ENCODE results near the gene NEK4.

NEK4 gene

GRCh38 chr3:52688266-52688665, 82.5 kb downstream of the NEK4 start:
- DNase-seq (ENCODE audit: low read depth in 1 of 2, low spot score in 1 of 2): no peak
- H3K4me3 ChIP-seq (replicated peaks; ENCODE audit: insufficient read depth, low read length): no peak overlapping the region
- no peak overlapping the region for H3K27ac ChIP-seq (replicated peaks)
- no peak for TF ChIP-seq SPI1 (IDR thresholded peaks at IDR 0.05; ENCODE audit: borderline replicate concordance, low read depth)
- no peak for TF ChIP-seq POLR2AphosphoS5 (IDR thresholded peaks at IDR 0.05; ENCODE audit: low read depth)
- no peak for TF ChIP-seq CTCF (IDR thresholded peaks at IDR 0.05; ENCODE audit: insufficient read depth, low read length)
- no peak for TF ChIP-seq GABPA (IDR thresholded peaks at IDR 0.05; ENCODE audit: low read depth)
- no peaks in the 10 kb centered on the region for H3K27me3 ChIP-seq (ENCODE audit: insufficient read depth, poor library complexity, severe bottlenecking)

GRCh38 chr3:52685709-52686691, 84.7 kb downstream of the NEK4 start, which contains the start of the genes GNL3 and PBRM1:
TSS of gene GNL3 (plus strand) at chr3:52686032. CDS start at chr3:52686093, 61 bp downstream.
TSS of gene PBRM1 (minus strand) at chr3:52685913.
- TF ChIP-seq SPI1 (IDR thresholded peaks at IDR 0.05; ENCODE audit: borderline replicate concordance, low read depth): no peak
- TF ChIP-seq CTCF (IDR thresholded peaks at IDR 0.05; ENCODE audit: insufficient read depth, low read length): no peak
- peak; percentile 93 for TF ChIP-seq POLR2AphosphoS5 (IDR thresholded peaks at IDR 0.05; ENCODE audit: low read depth)
- TF ChIP-seq REST (IDR thresholded peaks at IDR 0.05; ENCODE audit: insufficient replicate concordance, low read depth): peak; percentile 75
- TF ChIP-seq GABPA (IDR thresholded peaks at IDR 0.05; ENCODE audit: low read depth): no peak; the same call in 1 of the 2 replicates
- peak within 1 kb of the TSS; percentile 88 for H3K27ac ChIP-seq (replicated peaks)
- DNase-seq (ENCODE audit: low read depth in 1 of 2, low spot score in 1 of 2): peak; percentile 93 to 95
- H3K27me3 ChIP-seq (ENCODE audit: insufficient read depth, poor library complexity, severe bottlenecking): no peaks in the 10 kb centered on the region
- H3K4me3 ChIP-seq (replicated peaks; ENCODE audit: insufficient read depth, low read length): peak within 1 kb of the TSS; percentile 69

- no peak for TF ChIP-seq REST (IDR thresholded peaks at IDR 0.05; ENCODE audit: insufficient replicate concordance, low read depth)
- peak; percentile 24; the same call in 1 of the 2 replicates for TF ChIP-seq GABPA (IDR thresholded peaks at IDR 0.05; ENCODE audit: low read depth)
- no peak for TF ChIP-seq POLR2AphosphoS5 (IDR thresholded peaks at IDR 0.05; ENCODE audit: low read depth)
- TF ChIP-seq CTCF (IDR thresholded peaks at IDR 0.05; ENCODE audit: insufficient read depth, low read length): no peak
- DNase-seq (ENCODE audit: low read depth in 1 of 2, low spot score in 1 of 2): peak; percentile 57 to 78
These were observed 85.4 kb downstream of the NEK4 start for GRCh38 chr3:52685285-52685708.

More at GRCh38 chr3:52685285-52685708, 85.4 kb downstream of the NEK4 start:
- peak overlapping the region; percentile 87 for H3K27ac ChIP-seq (replicated peaks)
- no peaks in the 10 kb centered on the region for H3K27me3 ChIP-seq (ENCODE audit: insufficient read depth, poor library complexity, severe bottlenecking)
- peak overlapping the region; percentile 57 for H3K4me3 ChIP-seq (replicated peaks; ENCODE audit: insufficient read depth, low read length)

Measured in HL-60 (cell line).